Stimulated activated CD4-positive, alpha-beta T cell treated with anti-CD3 and anti-CD28 coated beads, Interleukin-4, amount 100 ng/mL, for 1 hour (primary cell): ENCODE results near the gene WBP2.

Source experiments
- DNase-seq: peaks from one replicate; pipeline ENCODE4 v3.0.0-alpha.2; 2020

Gene WBP2

DNA sequence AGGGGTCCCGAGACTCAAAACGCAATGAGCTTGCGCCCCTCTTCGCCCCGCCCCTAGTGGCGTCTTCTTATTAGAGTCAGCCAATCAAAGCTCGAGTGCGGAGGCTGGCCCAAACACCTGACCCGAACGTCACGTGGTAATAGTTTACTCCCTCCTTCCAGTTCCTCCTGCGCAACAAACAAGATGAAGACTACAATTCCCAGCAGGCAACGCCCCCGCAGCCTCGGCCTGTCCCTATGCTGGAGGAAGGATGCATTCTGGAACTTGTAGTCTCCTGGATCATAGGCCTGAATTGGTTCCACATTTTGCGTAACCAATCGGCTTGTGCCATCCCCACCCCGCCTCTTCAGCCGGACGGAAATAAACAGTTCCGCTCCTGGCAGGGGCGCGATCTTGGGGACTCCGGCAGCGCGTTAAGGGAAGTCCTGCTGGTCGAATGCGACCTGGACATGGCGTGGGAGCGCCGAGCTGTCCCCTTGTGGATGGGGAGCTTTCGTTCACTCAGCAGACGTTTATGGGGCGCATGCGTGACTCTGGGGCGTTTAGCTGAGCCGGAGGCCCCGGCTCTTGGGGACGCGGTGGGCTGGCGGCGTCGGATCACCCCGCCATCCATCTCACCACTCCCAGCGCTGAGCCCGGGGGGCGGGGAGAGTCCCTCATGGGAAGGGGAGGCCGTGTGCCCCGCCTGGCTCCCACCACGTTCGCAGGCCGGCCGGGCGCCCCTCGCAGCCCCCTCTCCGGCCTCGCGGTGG is at the start of gene WBP2:
TSS of gene WBP2 (minus strand) at position 26 of the 752 bp plus-strand sequence. CDS start 38 bp downstream, outside the sequence.
- peak; percentile 95 for DNase-seq

DNA sequence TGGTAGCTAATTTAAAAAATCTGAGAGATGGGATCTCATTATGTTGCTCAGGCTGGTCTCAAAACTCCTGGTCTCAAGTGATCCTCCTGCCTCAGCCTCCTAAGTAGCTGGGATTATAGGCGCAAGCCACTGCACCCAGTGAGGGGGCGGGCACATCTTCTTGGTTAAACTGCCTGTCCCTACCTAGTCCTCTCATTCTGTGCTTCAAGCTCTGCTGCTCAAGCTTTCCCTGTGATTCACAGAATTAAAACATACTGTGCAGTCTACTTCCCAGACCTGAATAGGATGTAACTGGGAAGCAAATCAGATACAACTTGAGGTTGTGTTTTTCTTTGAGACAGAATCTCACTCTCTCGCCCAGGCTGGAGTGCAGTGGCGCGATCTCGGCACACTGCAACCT is 47.3 kb upstream of the WBP2 start:
- no peak for DNase-seq

GRCh38 chr17:75901727-75902126 is 46.6 kb upstream of the WBP2 start:
- DNase-seq: no peak

- no peak for DNase-seq
Measured at GRCh38 chr17:75900691-75901533, 45.8 kb upstream of the WBP2 start.

DNA sequence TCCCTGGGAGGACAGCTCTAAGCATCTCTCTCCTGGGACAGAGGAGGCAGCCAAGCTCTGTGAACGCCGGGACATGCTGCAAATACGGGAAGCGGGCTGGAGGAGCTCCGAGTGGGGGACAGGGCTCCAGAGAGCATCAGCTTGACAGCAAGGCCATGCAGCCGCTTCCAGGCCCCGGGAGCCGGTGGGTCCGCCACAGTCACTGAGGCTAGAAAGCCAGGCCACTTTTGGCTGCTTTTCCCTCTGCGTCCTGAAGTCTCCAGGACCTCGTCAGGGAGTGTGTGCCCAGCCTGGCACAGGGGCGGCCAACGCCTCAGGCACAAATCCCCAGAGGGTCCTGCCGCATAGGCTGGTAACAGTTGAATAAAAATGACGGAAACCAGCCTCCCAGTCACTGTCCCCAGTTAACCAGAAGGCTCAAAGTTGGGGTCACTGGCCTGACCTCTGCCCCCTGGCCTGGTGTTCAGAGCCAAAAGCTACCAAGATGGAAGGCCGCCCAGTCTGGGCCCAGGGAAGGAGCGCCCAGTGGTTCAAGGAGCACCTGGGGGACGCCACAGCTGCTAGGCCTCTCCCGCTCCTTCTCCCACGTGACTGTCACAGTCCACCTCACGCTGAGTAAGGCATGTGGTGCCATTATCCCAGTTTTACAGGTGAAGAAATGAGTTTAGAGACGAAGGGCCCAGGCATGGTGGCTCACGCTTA is 44.8 kb upstream of the WBP2 start:
- DNase-seq: no peak

DNA sequence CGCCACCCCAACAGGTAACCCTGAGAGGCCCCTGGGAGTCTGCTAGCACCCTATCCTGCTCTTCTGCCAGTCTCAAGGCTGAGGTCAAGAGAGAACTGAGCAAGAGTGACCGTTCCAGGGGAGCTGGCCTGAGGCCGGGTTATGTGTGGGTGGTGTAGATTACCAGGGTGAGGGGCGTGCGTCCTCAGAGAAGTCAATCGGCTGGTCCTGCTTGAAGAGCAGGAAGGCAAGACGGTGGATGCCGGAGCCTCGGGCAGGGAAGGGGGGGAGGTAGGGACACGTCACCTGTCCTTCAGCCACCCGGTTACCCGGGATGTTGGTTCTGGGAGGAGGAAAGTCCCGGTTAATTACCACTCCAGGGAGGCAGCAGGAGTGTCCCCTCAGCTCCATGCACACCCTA is 44.2 kb upstream of the WBP2 start:
- DNase-seq: no peak

DNA sequence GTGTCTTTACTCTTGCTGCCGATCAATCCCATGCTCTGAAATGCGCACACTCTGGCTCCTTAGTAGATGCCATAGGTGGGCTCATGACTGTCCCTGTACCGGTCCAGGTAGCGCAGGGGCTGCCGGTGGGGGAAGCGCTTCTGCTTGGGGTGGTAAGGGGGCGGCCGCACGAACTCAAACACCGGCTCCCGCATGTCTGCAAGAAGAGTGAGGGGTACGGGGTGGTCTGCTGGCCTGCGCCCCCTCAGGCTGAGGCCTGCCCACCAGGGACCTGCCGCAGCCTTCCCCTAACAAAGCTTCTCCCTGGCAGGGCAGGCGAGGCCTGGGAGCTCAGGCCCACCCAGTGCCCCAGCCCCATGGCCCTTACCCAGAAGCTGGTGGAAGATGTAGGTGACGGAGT is 43.7 kb upstream of the WBP2 start:
- DNase-seq: no peak

- DNase-seq: no peak
Measured at GRCh38 chr17:75898065-75898464, 42.9 kb upstream of the WBP2 start.

DNA sequence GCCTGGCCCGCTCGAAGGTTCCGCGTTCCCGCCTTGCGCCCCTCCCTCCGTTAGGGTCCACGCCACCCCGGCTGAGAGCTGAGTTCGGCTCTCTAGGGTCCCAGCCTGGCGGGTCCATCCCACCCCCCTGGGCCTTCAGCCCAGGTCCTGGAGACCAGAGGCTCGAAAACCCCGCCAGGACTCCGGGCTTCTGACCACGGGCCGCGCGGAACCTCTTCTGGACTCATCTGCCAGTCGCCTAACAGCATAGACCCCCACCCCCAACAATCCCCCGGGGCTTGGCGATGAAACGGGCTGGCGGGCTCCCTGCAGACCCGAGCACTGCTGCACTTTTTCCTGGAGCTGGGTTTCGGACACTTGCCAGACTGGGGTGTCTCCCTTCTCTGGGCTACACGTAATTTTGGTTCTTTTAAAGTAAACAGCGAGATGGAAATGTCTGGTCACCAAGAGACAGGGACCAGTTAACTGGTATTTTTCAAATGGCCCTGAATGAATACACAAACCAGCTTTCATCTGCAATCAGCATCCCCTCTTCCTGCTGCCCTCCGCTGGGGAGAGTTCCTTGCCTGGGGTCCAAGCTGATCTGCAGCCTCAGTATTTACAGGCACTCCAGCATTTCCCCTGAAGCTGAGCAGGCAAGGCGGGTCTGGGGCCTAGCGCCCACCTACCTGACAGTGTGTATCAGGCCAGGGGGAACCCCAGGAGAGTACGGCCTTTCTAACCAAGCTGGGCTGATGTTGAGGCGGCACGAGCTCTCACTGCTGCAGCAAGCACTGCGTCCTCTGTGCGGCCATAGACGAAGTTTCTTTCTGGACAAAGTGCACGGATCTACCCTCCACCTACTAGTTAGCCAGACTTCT is 42.3 kb upstream of the WBP2 start:
- no peak for DNase-seq

- DNase-seq: peak; percentile 81
Measured at GRCh38 chr17:75896415-75897159, 41.5 kb upstream of the WBP2 start, which contains the start of gene TRIM65. TRIM65 (minus strand) TSS chr17:75896951; CDS start chr17:75896937, 14 bp downstream.

GRCh38 chr17:75895370-75896155 is 40.4 kb upstream of the WBP2 start:
- no peak for DNase-seq

DNA sequence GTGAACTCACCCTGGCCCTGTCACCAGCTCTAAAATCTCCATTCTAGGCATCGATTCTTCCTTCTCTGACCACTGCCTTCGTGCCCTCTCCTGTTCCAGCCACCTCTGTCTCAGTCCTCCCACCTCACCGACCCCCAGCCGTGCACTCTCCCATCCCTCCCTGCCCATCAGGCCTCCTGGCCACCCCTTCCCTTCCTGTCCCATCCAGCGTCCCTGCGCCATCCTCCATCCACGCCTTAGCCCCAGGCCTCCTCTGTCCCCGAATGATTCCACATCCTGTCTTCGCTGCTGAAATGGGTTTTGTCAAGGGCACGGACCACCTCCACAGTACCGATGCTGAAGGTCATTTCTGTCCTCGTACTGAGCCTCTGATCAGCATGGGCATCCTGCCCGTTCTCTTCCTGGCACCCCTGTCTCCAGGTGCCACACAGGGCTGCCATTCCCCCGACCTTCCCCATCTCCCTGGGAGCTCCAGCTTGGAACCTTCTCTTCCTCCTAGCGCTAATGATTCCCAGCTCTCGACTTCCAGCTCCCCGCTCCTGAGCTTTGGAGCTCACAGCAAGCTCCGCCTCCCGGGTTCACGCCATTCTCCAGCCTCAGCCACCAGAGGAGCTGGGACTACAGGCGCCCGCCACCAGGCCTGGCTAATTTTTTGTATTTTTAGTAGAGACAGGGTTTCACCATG is 39.1 kb upstream of the WBP2 start:
- DNase-seq: no peak

DNA sequence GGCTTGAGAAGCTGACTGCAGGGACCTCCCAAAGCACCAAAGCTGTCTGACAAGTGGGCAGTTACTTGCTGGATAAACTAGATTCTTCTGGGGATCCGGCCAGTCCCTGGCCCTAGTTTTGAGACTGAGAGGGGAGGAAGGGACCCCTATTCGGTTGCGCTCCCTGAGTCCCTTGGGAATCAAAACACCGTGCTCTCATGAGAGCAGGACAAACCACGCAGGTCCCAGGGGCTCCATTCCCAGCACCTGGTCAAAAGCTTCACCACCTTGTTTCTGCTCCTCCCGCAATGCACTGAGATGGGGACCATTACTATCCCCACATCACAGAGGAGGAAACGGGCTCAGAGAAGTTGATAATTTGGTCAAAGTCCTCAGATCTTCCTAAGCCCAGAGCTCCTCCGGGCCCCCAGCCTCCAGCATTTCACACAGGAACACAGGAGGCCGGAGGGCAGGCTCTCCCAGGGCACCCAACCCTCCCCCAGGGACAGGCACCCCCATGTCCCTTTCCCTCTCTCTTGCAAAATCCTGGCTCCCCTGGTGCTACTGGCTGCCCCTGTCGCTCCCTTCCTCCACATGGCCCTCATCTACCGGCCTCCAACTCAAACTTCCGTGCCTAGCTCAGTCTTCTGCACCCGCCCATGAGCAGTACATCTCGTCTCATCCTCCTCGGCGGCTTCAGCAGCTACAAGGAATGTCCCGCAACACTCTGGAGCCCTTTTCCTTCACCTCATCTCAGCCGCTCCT is 38.3 kb upstream of the WBP2 start:
- DNase-seq: no peak

- no peak for DNase-seq
Measured at GRCh38 chr17:75892556-75893224, 37.6 kb upstream of the WBP2 start.

- DNase-seq: no peak
Measured at GRCh38 chr17:75891605-75892555, 36.7 kb upstream of the WBP2 start.

DNA sequence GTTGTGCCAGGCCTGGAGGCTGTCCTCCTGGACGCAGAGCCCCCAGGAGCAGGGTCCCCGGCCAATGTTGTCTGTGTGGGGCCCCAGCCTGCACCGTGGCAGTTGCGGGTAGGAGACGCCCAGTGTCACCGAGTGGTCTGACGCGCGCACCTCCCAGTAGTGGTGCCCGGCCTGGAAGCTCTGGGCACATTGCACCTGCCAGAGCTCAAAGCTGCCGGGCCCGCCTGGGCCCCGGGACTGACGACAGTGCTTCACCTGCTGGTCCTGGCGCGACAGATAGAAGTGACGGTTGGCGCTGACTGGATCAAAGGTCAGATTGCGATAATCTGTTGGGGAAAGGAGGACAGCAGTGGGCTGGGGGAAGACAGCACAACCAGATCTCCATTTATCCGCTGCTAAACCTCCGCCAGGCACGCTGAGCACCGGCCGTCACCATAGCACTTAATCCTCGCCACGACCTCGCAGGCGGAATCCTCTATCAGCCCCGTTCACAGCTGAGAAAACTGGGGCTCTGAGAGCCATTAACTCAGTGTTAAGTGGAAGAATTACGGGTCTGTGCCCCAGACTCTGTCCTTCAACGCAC is 36.0 kb upstream of the WBP2 start:
- no peak for DNase-seq

GRCh38 chr17:75889454-75889853 is 34.3 kb upstream of the WBP2 start:
- DNase-seq: no peak
